SH-SY5Y (cell line): ENCODE data around the gene PRKCZ.

ENCODE experiments used
- GATA2 ChIP-seq: IDR thresholded peaks from 2 replicates; pipeline ENCODE4 v1.6.1; 2011; ENCODE audit warnings: mild to moderate bottlenecking, low read depth, low read length
- GATA3 ChIP-seq: IDR thresholded peaks from 2 replicates; pipeline ENCODE4 v1.6.1; 2011; ENCODE audit warnings: low read depth, mild to moderate bottlenecking, low read length, moderate library complexity

DNA sequence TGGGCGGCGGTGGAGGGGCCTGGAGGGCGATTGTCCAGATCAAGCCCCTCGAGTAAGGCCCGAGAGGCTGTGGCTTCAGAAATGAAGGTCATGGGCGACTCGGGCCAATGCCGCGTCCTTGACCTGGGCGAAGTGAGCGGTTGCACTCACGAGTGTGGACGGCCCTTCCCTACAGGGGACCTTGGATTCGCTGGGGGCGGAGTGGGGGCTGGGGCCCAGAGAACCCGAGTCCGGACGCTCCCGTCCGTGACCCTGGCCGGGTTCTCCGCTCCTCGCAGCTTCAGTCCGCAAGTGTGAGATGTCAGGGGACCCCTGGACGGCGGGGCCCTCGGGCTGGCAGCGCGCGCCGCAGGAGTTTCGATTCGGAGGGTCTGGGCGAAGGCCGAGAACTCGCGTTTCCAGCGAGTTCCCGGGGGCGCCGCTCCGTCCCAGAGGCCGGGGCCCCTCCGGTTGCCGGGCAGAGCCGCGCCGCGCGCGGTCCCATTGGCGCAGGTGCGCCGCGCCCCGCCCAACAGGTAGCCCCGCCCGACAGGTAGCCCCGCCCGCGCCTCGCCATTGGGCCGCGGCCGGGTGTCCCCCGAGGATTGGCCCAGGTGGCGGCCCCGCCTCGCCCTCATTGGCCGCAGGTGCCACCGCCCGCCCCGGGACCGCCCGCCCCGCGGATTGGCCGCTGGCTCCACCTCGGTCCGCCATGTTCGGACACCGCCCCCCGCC is at the start of gene PRKCZ:
- TF ChIP-seq GATA2 = no peak
- TF ChIP-seq GATA3 = no peak
